B cell (primary cell): Measurements from ENCODE around the gene ATP23. TPM values are rescaled to one million over a fixed set of nuclear protein-coding genes. Genes with fewer than 3 reads are reported as not detected.

Source experiments
- ATAC-seq: fragments of 200-7000 bp; cut with Tn5 transposase; one replicate; pipeline ENCODE4 v1.10.0; 2021; ENCODE audit warnings: low read depth, mild to moderate bottlenecking, moderate number of reproducible peaks, moderate library complexity
- CTCF ChIA-PET: fragments of 350-600 bp; sonication (Branson Sonifier 250); formaldehyde crosslinking; loops from one replicate; lab custom pipeline; 2021; ENCODE audit warnings: antibody characterized with exemption, inconsistent platforms; lab: Charles Lee
- POLR2A ChIA-PET: fragments of 350-600 bp; sonication (Branson Sonifier 250); formaldehyde crosslinking; loops from one replicate; lab custom pipeline; 2021; ENCODE audit warnings: antibody characterized with exemption; lab: Charles Lee
- DNase-seq: peaks from one replicate; pipeline ENCODE4 v3.0.0; 2013
- H2AFZ ChIP-seq: 2 replicates; pipeline ENCODE4 v1.6.1; 2012; ENCODE audit warnings: mild to moderate bottlenecking, low read depth, low read length; ENCODE audit not compliant: insufficient read depth, poor library complexity, severe bottlenecking
- H3K27ac ChIP-seq, 2 donors: 1 replicate in 1 of 2; 2 replicates in 1 of 2; pipeline ENCODE4 v1.5.1; 2012 to 2013; ENCODE audit warnings: low read length in 2 of 2, mild to moderate bottlenecking in 2 of 2, moderate library complexity in 1 of 2
- H3K27me3 ChIP-seq, 4 experiments: fragments of 200-600 bp in 1 of 4; sonication (generic) in 1 of 4; replicated peaks in 1 of 4; 1 replicate in 2 of 4; 2 replicates in 2 of 4; pipeline versions ENCODE4 v1.6.1 to v1.7.0; 2013 to 2016; ENCODE audit warnings: low read length in 3 of 4, mild to moderate bottlenecking in 2 of 4, mixed read lengths in 1 of 4, moderate library complexity in 1 of 4; ENCODE audit not compliant: insufficient read depth in 4 of 4, control insufficient read depth in 3 of 4; ENCODE audit errors: control extremely low read depth in 1 of 4
- H3K36me3 ChIP-seq, 2 experiments: replicated peaks in 1 of 2; 1 replicate in 1 of 2; 2 replicates in 1 of 2; pipeline versions ENCODE4 v1.6.1 to v1.7.1; 2013; ENCODE audit warnings: low read length in 1 of 2; ENCODE audit not compliant: insufficient read depth in 2 of 2, control insufficient read depth in 1 of 2; ENCODE audit errors: control extremely low read depth in 1 of 2, extremely low read depth in 1 of 2
- H3K4me1 ChIP-seq, 2 donors: fragments of 200-600 bp in 1 of 2; sonication (generic) in 1 of 2; 1 replicate in 1 of 2; 2 replicates in 1 of 2; pipeline versions ENCODE4 v1.5.1 to v1.6.1; 2013 to 2017; ENCODE audit warnings: low read length in 2 of 2; ENCODE audit not compliant: control insufficient read depth in 2 of 2, insufficient read depth in 2 of 2
- H3K4me2 ChIP-seq: replicated peaks from 2 replicates; pipeline ENCODE3; 2012; ENCODE audit warnings: mild to moderate bottlenecking, low read depth, low read length; ENCODE audit not compliant: poor library complexity, severe bottlenecking
- H3K4me3 ChIP-seq, 5 experiments: fragments of 200-600 bp in 1 of 5; sonication (generic) in 1 of 5; 1 replicate in 3 of 5; 2 replicates in 2 of 5; pipeline versions ENCODE4 v1.5.1 to v1.7.0; 2011 to 2016; ENCODE audit warnings: low read length in 4 of 5, mild to moderate bottlenecking in 4 of 5, low read depth in 2 of 5, control low read depth in 1 of 5, moderate library complexity in 1 of 5; ENCODE audit not compliant: insufficient read depth in 1 of 5; ENCODE audit errors: control extremely low read depth in 1 of 5, extremely low read depth in 1 of 5
- H3K79me2 ChIP-seq: fragments of 200-600 bp; sonication (generic); one replicate; pipeline ENCODE4 v1.6.0; 2016; ENCODE audit warnings: low read length; ENCODE audit not compliant: control insufficient read depth, insufficient read depth
- H3K9ac ChIP-seq: fragments of 200-600 bp; sonication (generic); 2 replicates; pipeline ENCODE4 v1.6.1; 2017; ENCODE audit warnings: mild to moderate bottlenecking, low read length, moderate library complexity
- H3K9me3 ChIP-seq, 3 donors: one replicate each; pipeline versions ENCODE4 v1.6.1 to v1.7.1; 2013; ENCODE audit warnings: low read length in 2 of 3; ENCODE audit not compliant: control insufficient read depth in 2 of 3, insufficient read depth in 1 of 3; ENCODE audit errors: control extremely low read depth in 1 of 3
- H4K20me1 ChIP-seq: 2 replicates; pipeline ENCODE4 v1.6.0; 2012; ENCODE audit warnings: mild to moderate bottlenecking, low read length; ENCODE audit not compliant: insufficient read depth, control insufficient read depth, poor library complexity, severe bottlenecking
- H3K27ac Mint-ChIP-seq: one replicate; pipeline ENCODE4 v1.8.0; 2021; ENCODE audit warnings: mixed read lengths
- H3K27me3 Mint-ChIP-seq: one replicate; pipeline ENCODE4 v1.8.0; 2021; ENCODE audit warnings: mixed read lengths
- H3K4me1 Mint-ChIP-seq: one replicate; pipeline ENCODE4 v1.8.0; 2021; ENCODE audit warnings: mixed read lengths
- H3K4me3 Mint-ChIP-seq: one replicate; pipeline ENCODE4 v1.8.0; 2021; ENCODE audit warnings: mixed read lengths
- H3K9me3 Mint-ChIP-seq: one replicate; pipeline ENCODE4 v1.8.0; 2022; ENCODE audit warnings: mixed read lengths; ENCODE audit not compliant: insufficient read depth
- EZH2 ChIP-seq: IDR thresholded peaks from 2 replicates; pipeline ENCODE4 v1.6.1; 2012; ENCODE audit warnings: borderline replicate concordance, low read depth, mild to moderate bottlenecking, moderate library complexity, low read length; ENCODE audit not compliant: insufficient read depth, poor library complexity, severe bottlenecking
- whole genome bisulfite sequencing: methylation state at CpG from one replicate; pipeline ENCODE4 v1.1.5; 2013; ENCODE audit warnings: missing lambda C conversion rate; ENCODE audit not compliant: insufficient coverage; 5-methylcytosine and 5-hydroxymethylcytosine counted together
- intact Hi-C: fragments of 100-400 bp; cut with micrococcal nuclease; formaldehyde crosslinking; loops from one replicate; pipeline ENCODE4 v1.10.0; 2022
- polyA plus RNA-seq: library from polyadenylated mRNA; depleted of rRNA; stranded (reverse); fragments of >200 nt; gene quantifications from 2 replicates; pipeline ENCODE4 v1.2.3, GENCODE V29; 2012
- total RNA-seq, 2 donors: library from RNA; stranded (reverse); fragments of 120-200 nt in 1 of 2; gene quantifications; 1 replicate in 1 of 2; 2 replicates in 1 of 2; pipeline versions ENCODE4 v1.2.3 to v1.2.4, GENCODE V29; 2013 to 2022
- TF ChIP-seq, protein P1 (sequence below): fragments of 200-600 bp; IDR thresholded peaks from one replicate; pipeline ENCODE4 v1.8.0; 2022; ENCODE audit warnings: antibody characterized with exemption, mild to moderate bottlenecking

Gene ATP23
- total and polyA plus RNA-seq, 2 donors (not counting 1 experiment from before 2014, with no cell fraction given) = 6.2 to 16.3 TPM

DNA sequence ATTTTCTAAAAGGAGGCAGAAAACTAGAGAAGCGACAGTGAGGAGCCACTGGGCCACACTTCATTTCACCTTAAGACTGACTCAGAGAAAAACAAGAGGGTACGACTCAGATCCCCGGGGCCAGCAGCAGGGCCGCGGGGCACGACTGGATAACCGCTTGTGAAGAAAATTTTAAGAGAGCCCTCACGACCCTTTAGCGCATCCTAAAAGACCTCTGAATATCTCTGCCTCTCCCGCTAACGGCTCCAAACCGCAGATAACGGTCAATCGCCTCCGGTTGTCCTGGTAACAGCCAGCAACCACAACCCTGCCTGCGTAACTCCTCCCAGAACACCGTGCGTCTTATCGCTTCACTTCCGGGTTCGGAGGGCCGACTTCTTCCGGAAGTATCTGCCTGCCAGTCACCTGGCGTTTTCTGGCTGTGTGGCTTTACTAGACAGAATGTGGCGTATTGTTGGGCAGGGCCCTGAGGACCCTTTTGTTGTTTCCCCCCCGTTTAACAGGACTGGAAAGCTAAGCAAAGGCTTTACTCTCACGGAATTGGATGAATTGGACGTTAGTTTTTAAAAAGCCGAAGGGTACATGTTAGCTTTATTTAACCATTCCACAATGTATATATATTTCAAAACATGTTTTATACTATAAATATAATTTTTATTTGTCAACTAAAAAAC is 5.4 kb upstream of the ATP23 start:
- DNase-seq = peak; percentile 96
- peaks cover 17% of the 10 kb centered on the region in 2 donors for H3K4me1 ChIP-seq
- Mint-ChIP-seq H3K27me3 (no peaks in the 10 kb centered on the region), H3K4me3 (peak overlapping the region; percentile 91), H3K27ac (peak overlapping the region; percentile 97), H3K9me3 (no peaks in the 10 kb centered on the region), H3K4me1 (peaks cover 23% of the 10 kb centered on the region)
- H4K20me1 ChIP-seq = no peaks in the 10 kb centered on the region
- ATAC-seq = peak; percentile 92
- TF ChIP-seq, protein P1, sequence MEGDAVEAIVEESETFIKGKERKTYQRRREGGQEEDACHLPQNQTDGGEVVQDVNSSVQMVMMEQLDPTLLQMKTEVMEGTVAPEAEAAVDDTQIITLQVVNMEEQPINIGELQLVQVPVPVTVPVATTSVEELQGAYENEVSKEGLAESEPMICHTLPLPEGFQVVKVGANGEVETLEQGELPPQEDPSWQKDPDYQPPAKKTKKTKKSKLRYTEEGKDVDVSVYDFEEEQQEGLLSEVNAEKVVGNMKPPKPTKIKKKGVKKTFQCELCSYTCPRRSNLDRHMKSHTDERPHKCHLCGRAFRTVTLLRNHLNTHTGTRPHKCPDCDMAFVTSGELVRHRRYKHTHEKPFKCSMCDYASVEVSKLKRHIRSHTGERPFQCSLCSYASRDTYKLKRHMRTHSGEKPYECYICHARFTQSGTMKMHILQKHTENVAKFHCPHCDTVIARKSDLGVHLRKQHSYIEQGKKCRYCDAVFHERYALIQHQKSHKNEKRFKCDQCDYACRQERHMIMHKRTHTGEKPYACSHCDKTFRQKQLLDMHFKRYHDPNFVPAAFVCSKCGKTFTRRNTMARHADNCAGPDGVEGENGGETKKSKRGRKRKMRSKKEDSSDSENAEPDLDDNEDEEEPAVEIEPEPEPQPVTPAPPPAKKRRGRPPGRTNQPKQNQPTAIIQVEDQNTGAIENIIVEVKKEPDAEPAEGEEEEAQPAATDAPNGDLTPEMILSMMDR = no peak
- no peak for TF ChIP-seq EZH2
- no peaks in the 10 kb centered on the region for H3K27me3 ChIP-seq
- intact Hi-C loops = loop anchor here (2.0 to 5.0 kb wide), 2 partner anchors 31 to 244 kb away; partner anchors contain the start of gene OS9
- H3K27ac ChIP-seq = peak overlapping the region; percentile 95 to 99
- H3K79me2 ChIP-seq = peaks cover 8% of the 10 kb centered on the region
- WGBS = under 1% methylated on average over 25 of the region's 29 CpGs
- peak overlapping the region; percentile 65 for H3K4me2 ChIP-seq
- ChIA-PET CTCF (interaction anchor here (0.8 to 1.2 kb wide), 2 partner anchors 32 to 99 kb away, joined by 3 to 4 read pairs; no protein-coding TSS in a partner anchor), POLR2A (interaction anchor here (0.7 kb wide), 1 partner anchor 302 kb away, joined by 3 read pairs; no protein-coding TSS in a partner anchor)
- H2AFZ ChIP-seq = peak overlapping the region; percentile 61
- no peaks in the 10 kb centered on the region for H3K36me3 ChIP-seq
- H3K9me3 ChIP-seq = no peaks in the 10 kb centered on the region
- peak overlapping the region; percentile 82 for H3K9ac ChIP-seq
- H3K4me3 ChIP-seq = peak overlapping the region; percentile 65 to 90 (median 73)

DNA sequence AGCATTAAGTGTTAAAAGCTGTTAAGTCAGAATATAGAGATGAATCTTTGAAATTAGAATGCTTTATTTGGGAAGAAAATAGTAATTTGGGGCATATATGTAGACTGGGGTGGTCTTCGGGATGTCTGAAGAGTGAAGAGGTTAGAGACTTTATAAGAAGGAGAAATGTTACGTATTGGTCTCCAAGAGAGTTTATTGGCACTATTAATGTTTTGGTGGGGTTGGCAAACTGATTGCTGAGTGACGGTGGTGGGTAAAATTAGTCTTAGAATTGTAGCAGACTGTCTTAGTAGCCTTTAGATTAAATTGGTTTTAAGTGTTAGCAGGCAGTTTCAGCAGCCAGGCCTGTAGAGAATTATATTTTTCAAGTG is 4.9 kb upstream of the ATP23 start:
- ATAC-seq (no peak), DNase-seq (peak; percentile 17)
- H3K9me3 ChIP-seq = no peaks in the 10 kb centered on the region
- no peaks in the 10 kb centered on the region for H3K27me3 Mint-ChIP-seq
- peak overlapping the region; percentile 65 for H3K4me2 ChIP-seq
- TF ChIP-seq, protein P1 = no peak
- no peak for TF ChIP-seq EZH2
- 67% methylated on average over 3 of the region's 3 CpGs for WGBS
- no peaks in the 10 kb centered on the region for H4K20me1 ChIP-seq
- H3K4me1 Mint-ChIP-seq = peaks cover 25% of the 10 kb centered on the region
- H3K9me3 Mint-ChIP-seq = no peaks in the 10 kb centered on the region
- no peaks in the 10 kb centered on the region for H3K27me3 ChIP-seq
- H3K4me3 Mint-ChIP-seq = peak overlapping the region; percentile 71
- H3K4me3 ChIP-seq = peak overlapping the region in 4 of 5 experiments; percentile 65 to 82 (median 72)
- H3K27ac Mint-ChIP-seq = peak overlapping the region; percentile 88
- POLR2A ChIA-PET = interaction anchor here (0.7 kb wide), 1 partner anchor 302 kb away, joined by 3 read pairs; no protein-coding TSS in a partner anchor
- intact Hi-C loops = loop anchor here (5.0 kb wide), 1 partner anchor 244 kb away; the partner anchor contains the start of gene OS9
- peaks cover 8% of the 10 kb centered on the region for H3K79me2 ChIP-seq
- H3K27ac ChIP-seq = peak overlapping the region; percentile 95 to 99
- peak overlapping the region; percentile 61 for H2AFZ ChIP-seq
- CTCF ChIA-PET = interaction anchor here (0.8 to 1.2 kb wide), 2 partner anchors 32 to 100 kb away, joined by 3 to 4 read pairs; no protein-coding TSS in a partner anchor
- peak overlapping the region; percentile 82 for H3K9ac ChIP-seq
- H3K4me1 ChIP-seq = peaks cover 17% of the 10 kb centered on the region in 2 donors
- no peaks in the 10 kb centered on the region for H3K36me3 ChIP-seq
